Measurements from ENCODE around the gene TEKT5. TPM values are rescaled to one million over a fixed set of nuclear protein-coding genes. Genes with fewer than 3 reads are reported as not detected.
"Not testable (repeated sequence)": the region's sequence is repeated elsewhere in the genome, so short reads cannot be mapped to it uniquely, and the experiment has no call there.

TEKT5 gene
- total and polyA plus RNA-seq, 2 experiments from 2014 or later = not detected

DNA sequence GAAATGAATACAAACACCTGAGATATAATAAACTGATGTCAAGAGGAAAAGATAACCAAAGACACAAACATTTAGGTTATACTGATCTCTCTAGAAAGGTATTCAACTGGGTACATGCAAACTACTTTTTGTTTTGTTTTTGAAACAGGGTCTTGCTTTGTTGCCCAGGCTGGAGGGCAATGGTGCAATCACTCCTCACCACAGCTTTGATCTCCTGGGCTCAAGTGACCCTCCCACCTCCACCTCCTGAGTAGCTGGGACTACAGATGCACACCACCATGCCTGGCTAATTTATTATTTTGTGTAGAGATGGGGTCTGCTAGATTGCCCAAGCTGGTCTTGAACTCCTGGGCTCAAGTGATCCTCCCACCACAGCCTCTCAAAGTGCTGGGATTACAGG lies 38.1 kb downstream of the TEKT5 start:
- Histone ChIP-seq H3K9me2 (ENCODE audit: insufficient read depth) (no peaks in the 10 kb centered on the region), H3K79me2 (ENCODE audit: insufficient read depth) (no peaks in the 10 kb centered on the region), H3F3A (ENCODE audit: insufficient read depth) (no peaks in the 10 kb centered on the region), H3K4me2 (ENCODE audit: unreplicated experiment) (no peak overlapping the region), H4K20me1 (ENCODE audit: insufficient read depth) (no peaks in the 10 kb centered on the region), H2AFZ (no peak overlapping the region), H3K4me1 (ENCODE audit: insufficient read depth) (no peaks in the 10 kb centered on the region), H3K27ac (no peak overlapping the region), H3K4me3 (no peak overlapping the region), H3K9ac (no peak overlapping the region), H3K9me3 (ENCODE audit: low read depth) (no peaks in the 10 kb centered on the region), H3K27me3 (replicated peaks; ENCODE audit: insufficient read depth) (no peaks in the 10 kb centered on the region; the same call in 1 of the 2 replicates), H3K36me3 (ENCODE audit: low read depth) (no peaks in the 10 kb centered on the region)
- TF ChIP-seq EZH2phosphoT487 (IDR thresholded peaks at IDR 0.05; ENCODE audit: insufficient read depth, low read depth) (no peak), EZH2 (IDR thresholded peaks at IDR 0.05; ENCODE audit: insufficient read depth, poor library complexity, severe bottlenecking) (no peak)
- no peak for DNase-seq
- in situ Hi-C loops (cut with MboI) = no loop called here

DNA sequence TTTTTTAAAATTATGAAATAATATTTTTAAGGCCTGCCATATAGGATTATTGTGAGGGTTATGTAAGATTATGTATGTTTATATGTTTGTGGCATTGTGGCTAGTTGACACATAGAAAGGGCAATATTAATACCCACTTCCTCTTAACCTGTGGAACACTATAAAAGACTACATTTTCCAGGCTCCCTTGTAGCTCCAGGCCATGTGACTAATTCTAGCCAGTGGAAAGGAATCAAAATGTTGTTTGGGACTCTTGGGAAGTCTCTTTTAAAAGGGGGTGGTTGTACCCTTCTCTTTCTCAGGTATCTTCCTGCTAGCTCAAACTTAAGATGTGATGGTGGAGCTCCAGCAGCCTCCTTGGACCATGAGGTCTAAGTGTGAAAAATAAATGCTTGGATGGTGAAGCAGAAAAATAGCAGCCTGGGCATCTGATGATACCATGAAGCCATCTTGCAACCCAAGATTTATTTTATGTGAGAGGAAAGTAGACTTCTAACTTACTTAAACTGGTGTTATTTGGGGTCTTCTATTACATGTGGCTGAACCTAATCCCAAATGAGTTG lies 39.2 kb downstream of the TEKT5 start:
- no peak overlapping the region for H3K4me2 ChIP-seq (ENCODE audit: unreplicated experiment)
- no peaks in the 10 kb centered on the region for H3K36me3 ChIP-seq (ENCODE audit: low read depth)
- no peak overlapping the region for H3K27ac ChIP-seq
- H3K27me3 ChIP-seq (replicated peaks; ENCODE audit: insufficient read depth) = no peaks in the 10 kb centered on the region; the same call in 1 of the 2 replicates
- H4K20me1 ChIP-seq (ENCODE audit: insufficient read depth) = no peaks in the 10 kb centered on the region
- H2AFZ ChIP-seq = no peak overlapping the region
- H3K9me3 ChIP-seq (ENCODE audit: low read depth) = no peaks in the 10 kb centered on the region
- no peaks in the 10 kb centered on the region for H3K79me2 ChIP-seq (ENCODE audit: insufficient read depth)
- no peaks in the 10 kb centered on the region for H3K9me2 ChIP-seq (ENCODE audit: insufficient read depth)
- H3K4me1 ChIP-seq (ENCODE audit: insufficient read depth) = no peaks in the 10 kb centered on the region
- H3F3A ChIP-seq (ENCODE audit: insufficient read depth) = no peaks in the 10 kb centered on the region
- in situ Hi-C loops (cut with MboI) = no loop called here
- H3K4me3 ChIP-seq = no peak overlapping the region
- H3K9ac ChIP-seq = no peak overlapping the region
- no peak for DNase-seq
- TF ChIP-seq EZH2 (IDR thresholded peaks at IDR 0.05; ENCODE audit: insufficient read depth, poor library complexity, severe bottlenecking) = no peak
- TF ChIP-seq EZH2phosphoT487 (IDR thresholded peaks at IDR 0.05; ENCODE audit: insufficient read depth, low read depth) = no peak

DNA sequence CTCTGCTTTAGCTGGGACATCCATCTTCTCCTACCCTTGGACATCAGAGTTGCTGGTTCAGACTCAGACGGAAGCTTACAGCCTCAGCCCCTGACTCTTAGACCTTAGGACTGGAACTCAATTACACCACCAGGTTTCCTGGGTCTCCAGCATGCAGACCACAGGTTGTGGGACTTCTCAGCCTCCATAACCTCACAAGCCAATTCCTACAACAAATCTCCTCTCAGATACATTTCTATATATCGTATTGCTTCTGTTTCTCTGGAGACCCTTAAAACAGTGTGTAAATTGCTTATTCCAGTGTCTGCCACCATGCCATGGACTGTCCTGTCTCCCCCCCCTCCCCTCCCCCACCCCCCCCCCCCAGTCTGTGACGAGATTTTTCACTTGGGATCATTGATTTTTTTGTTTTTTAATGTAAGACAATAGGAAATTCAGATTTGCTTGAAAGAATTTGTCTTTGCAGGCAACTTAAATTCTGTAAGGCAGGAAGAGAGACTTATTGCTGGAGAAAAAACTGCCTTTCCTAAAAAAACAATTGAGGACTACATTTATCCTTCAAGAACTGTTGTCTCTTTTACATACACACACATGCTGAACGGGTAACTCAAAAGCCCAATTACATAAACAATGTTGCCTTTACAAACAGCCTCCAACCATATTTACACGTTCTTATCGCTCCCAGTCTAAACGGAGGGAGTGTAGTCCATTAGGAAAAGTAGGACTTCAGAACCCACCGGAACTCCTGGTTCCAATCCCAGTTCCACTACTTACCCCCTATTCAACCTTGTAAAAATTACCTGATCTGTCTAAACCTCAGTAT lies 39.9 kb downstream of the TEKT5 start:
- Histone ChIP-seq H3K4me3 (no peak overlapping the region), H3F3A (ENCODE audit: insufficient read depth) (no peaks in the 10 kb centered on the region), H4K20me1 (ENCODE audit: insufficient read depth) (no peaks in the 10 kb centered on the region), H3K36me3 (ENCODE audit: low read depth) (no peaks in the 10 kb centered on the region), H3K4me2 (ENCODE audit: unreplicated experiment) (no peak overlapping the region), H3K9me3 (ENCODE audit: low read depth) (no peaks in the 10 kb centered on the region), H3K27ac (no peak overlapping the region), H3K79me2 (ENCODE audit: insufficient read depth) (no peaks in the 10 kb centered on the region), H3K9ac (no peak overlapping the region), H3K4me1 (ENCODE audit: insufficient read depth) (no peaks in the 10 kb centered on the region), H2AFZ (no peak overlapping the region), H3K27me3 (replicated peaks; ENCODE audit: insufficient read depth) (no peaks in the 10 kb centered on the region; the same call in 1 of the 2 replicates), H3K9me2 (ENCODE audit: insufficient read depth) (no peaks in the 10 kb centered on the region)
- TF ChIP-seq EZH2phosphoT487 (IDR thresholded peaks at IDR 0.05; ENCODE audit: insufficient read depth, low read depth) = no peak
- no peak for TF ChIP-seq EZH2 (IDR thresholded peaks at IDR 0.05; ENCODE audit: insufficient read depth, poor library complexity, severe bottlenecking)
- WGBS, 2 experiments (ENCODE audit: low coverage in 1 of 2, low lambda C conversion rate in 2 of 2, missing lambda C conversion rate in 2 of 2) = 65 to 67% methylated on average over 8 of the region's 8 CpGs
- DNase-seq = no peak
- in situ Hi-C loops (cut with MboI) = no loop called here

DNA sequence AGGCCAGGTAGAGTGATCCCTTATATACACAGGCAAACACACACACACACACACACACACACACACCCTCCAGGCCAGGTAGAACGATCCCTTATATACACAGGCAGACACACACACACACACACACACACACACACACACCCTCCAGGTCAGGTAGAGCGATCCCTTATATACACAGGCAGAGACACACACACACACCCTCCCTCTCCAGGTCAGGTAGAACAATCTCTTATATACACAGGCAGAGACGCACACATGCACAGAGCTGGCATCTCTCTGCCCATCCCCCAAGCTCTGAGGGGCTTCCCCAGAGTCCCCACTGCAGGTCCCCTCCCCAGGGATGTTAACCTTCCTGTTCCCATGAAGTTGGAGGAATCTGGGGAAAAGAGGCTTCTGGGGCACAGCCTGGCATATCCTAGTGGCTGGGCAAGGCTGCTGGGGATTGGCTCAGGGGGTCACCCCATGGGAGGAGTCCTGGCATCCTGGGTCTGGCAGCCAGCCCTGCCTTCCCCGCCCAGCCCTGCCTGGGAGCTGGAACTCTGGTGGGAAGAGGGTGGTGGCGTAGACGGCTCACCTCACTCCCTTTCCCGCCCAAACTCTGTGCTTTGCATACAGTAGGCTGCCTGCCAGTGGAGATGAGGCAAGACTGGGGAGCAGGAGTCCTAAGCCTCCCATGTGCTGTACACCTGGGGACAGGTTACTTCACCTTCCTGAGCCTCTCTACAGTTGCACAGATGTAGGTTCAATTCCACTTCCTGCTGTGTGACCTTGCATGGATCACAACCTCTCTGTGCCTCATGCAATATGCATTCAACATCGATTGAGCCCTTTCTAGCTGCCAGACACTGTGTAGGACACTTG lies 41.8 kb downstream of the TEKT5 start:
- in situ Hi-C loops (cut with MboI) = no loop called here

DNA sequence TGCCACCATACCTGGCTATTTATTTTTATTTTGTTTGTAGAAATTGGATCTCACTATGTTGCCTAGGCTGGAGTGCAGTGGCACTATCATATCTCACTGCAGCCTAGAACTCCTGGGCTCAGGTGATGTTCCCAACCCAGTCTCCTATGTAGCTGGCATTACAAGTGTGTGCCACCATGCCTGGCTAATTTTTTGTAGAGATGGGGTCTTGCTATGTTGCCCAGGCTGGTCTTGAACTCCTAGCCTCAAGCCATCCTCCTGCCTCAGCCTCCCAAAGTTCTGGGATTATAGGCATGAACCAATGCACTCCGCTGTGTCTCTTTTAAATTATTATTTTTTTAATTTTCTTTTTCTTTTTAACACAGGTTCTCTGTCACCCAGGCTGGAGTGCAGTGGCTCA lies 45.6 kb downstream of the TEKT5 start:
- H2AFZ ChIP-seq; in situ Hi-C loops (cut with MboI); H3K9me3 ChIP-seq (ENCODE audit: low read depth); H3K79me2 ChIP-seq (ENCODE audit: insufficient read depth); H3K4me3 ChIP-seq; H3K36me3 ChIP-seq (ENCODE audit: low read depth); H3F3A ChIP-seq (ENCODE audit: insufficient read depth); H3K4me2 ChIP-seq (ENCODE audit: unreplicated experiment); H3K9me2 ChIP-seq (ENCODE audit: insufficient read depth); H3K27ac ChIP-seq; DNase-seq; H3K4me1 ChIP-seq (ENCODE audit: insufficient read depth); H3K27me3 ChIP-seq (replicated peaks; ENCODE audit: insufficient read depth); H3K9ac ChIP-seq; H4K20me1 ChIP-seq (ENCODE audit: insufficient read depth): not testable (repeated sequence)
- WGBS, 2 experiments (ENCODE audit: low coverage in 1 of 2, low lambda C conversion rate in 2 of 2, missing lambda C conversion rate in 2 of 2) = 79 to 94% methylated on average over 1 of the region's 1 CpG

More for the DNA sequence above, 41.8 kb downstream of the TEKT5 start:
- TF ChIP-seq EZH2 (IDR thresholded peaks at IDR 0.05; ENCODE audit: insufficient read depth, poor library complexity, severe bottlenecking) = no peak
- TF ChIP-seq EZH2phosphoT487 (IDR thresholded peaks at IDR 0.05; ENCODE audit: insufficient read depth, low read depth) = no peak
- Histone ChIP-seq H3K4me1 (ENCODE audit: insufficient read depth) (no peaks in the 10 kb centered on the region), H4K20me1 (ENCODE audit: insufficient read depth) (no peaks in the 10 kb centered on the region), H2AFZ (no peak overlapping the region), H3K9ac (no peak overlapping the region), H3K9me2 (ENCODE audit: insufficient read depth) (no peaks in the 10 kb centered on the region), H3F3A (ENCODE audit: insufficient read depth) (no peaks in the 10 kb centered on the region), H3K36me3 (ENCODE audit: low read depth) (no peaks in the 10 kb centered on the region), H3K79me2 (ENCODE audit: insufficient read depth) (no peaks in the 10 kb centered on the region), H3K9me3 (ENCODE audit: low read depth) (no peaks in the 10 kb centered on the region), H3K4me2 (ENCODE audit: unreplicated experiment) (no peak overlapping the region), H3K27me3 (replicated peaks; ENCODE audit: insufficient read depth) (no peaks in the 10 kb centered on the region; the same call in 1 of the 2 replicates), H3K27ac (no peak overlapping the region), H3K4me3 (no peak overlapping the region)
- DNase-seq = no peak
- 42 to 56% methylated on average over 6 to 7 of the region's 8 CpGs for WGBS, 2 experiments (ENCODE audit: low coverage in 1 of 2, low lambda C conversion rate in 2 of 2, missing lambda C conversion rate in 2 of 2)
